GM19023 (cell line): ENCODE results near the gene RPL13A.
"Not testable (repeated sequence)": the region's sequence is repeated elsewhere in the genome, so short reads cannot be mapped to it uniquely, and the experiment has no call there.

ENCODE experiments used
- ATAC-seq: cut with Tn5 transposase; IDR thresholded peaks from one replicate; pipeline ENCODE4 v1.9.1; 2021; ENCODE audit warnings: mild to moderate bottlenecking, moderate library complexity; ENCODE audit not compliant: unreplicated experiment

RPL13A gene

GRCh38 chr19:49487277-49488045, at the start of gene RPL13A:
RPL13A (plus strand) TSS chr19:49487608; CDS start chr19:49487630, 22 bp downstream.
- peak; percentile 85 for ATAC-seq

GRCh38 chr19:49438261-49438660, 49.1 kb upstream of the RPL13A start:
- no peak for ATAC-seq

GRCh38 chr19:49439836-49440235, 47.6 kb upstream of the RPL13A start:
- ATAC-seq, result no peak

- ATAC-seq, result no peak
These were observed 46.8 kb upstream of the RPL13A start for GRCh38 chr19:49440439-49441209.

GRCh38 chr19:49441210-49441959, 46.0 kb upstream of the RPL13A start, which contains the start of gene SLC17A7:
SLC17A7 (minus strand) TSS chr19:49441527; CDS start chr19:49441379, 148 bp downstream.
- no peak for ATAC-seq

- no peak for ATAC-seq
These were observed 45.5 kb upstream of the RPL13A start for GRCh38 chr19:49441960-49442350.

- no peak for ATAC-seq
These were observed 45.1 kb upstream of the RPL13A start for GRCh38 chr19:49442354-49442753.

GRCh38 chr19:49442771-49443365, 44.5 kb upstream of the RPL13A start:
- ATAC-seq, result peak; percentile 7

GRCh38 chr19:49443366-49444099, 43.9 kb upstream of the RPL13A start:
- ATAC-seq, result peak; percentile 73

GRCh38 chr19:49444100-49444700, 43.2 kb upstream of the RPL13A start:
- not testable (repeated sequence) for ATAC-seq

GRCh38 chr19:49445997-49446396, 41.4 kb upstream of the RPL13A start:
- no peak for ATAC-seq

GRCh38 chr19:49447485-49448431, 39.6 kb upstream of the RPL13A start:
- no peak for ATAC-seq

- ATAC-seq, result no peak
These were observed 39.0 kb upstream of the RPL13A start for GRCh38 chr19:49448432-49448786.

GRCh38 chr19:49450405-49450804, 37.0 kb upstream of the RPL13A start:
- no peak for ATAC-seq

GRCh38 chr19:49451430-49452181, 35.8 kb upstream of the RPL13A start, which contains the start of gene PIH1D1:
PIH1D1 (minus strand) TSS chr19:49451814; CDS start chr19:49451574, 240 bp downstream.
- peak; percentile 48 for ATAC-seq

GRCh38 chr19:49453013-49453756, 34.2 kb upstream of the RPL13A start, which contains the start of gene ALDH16A1:
ALDH16A1 (plus strand) TSS chr19:49453225; CDS start chr19:49453332, 107 bp downstream.
- peak; percentile 84 for ATAC-seq

- peak; percentile 0 for ATAC-seq
These were observed 33.6 kb upstream of the RPL13A start for GRCh38 chr19:49453757-49454240.
